SK-N-MC (cell line): Measurements from ENCODE around the gene SERPINI1.

ENCODE experiments used
- EZH2 ChIP-seq: fragments of 200-600 bp; sonication (generic); IDR thresholded peaks from one replicate; pipeline ENCODE4 v1.6.1; 2017; ENCODE audit warnings: antibody characterized with exemption
- FOXP2 ChIP-seq: optimal IDR thresholded peaks from 2 replicates; pipeline ENCODE3; 2011; ENCODE audit warnings: mild to moderate bottlenecking, moderate library complexity; ENCODE audit not compliant: insufficient read depth; ENCODE audit errors: extremely low read length, control extremely low read depth
- POLR2AphosphoS5 ChIP-seq: IDR thresholded peaks from 2 replicates; pipeline ENCODE4 v1.6.1; 2012; ENCODE audit warnings: mild to moderate bottlenecking, low read depth, low read length, borderline replicate concordance

DNA sequence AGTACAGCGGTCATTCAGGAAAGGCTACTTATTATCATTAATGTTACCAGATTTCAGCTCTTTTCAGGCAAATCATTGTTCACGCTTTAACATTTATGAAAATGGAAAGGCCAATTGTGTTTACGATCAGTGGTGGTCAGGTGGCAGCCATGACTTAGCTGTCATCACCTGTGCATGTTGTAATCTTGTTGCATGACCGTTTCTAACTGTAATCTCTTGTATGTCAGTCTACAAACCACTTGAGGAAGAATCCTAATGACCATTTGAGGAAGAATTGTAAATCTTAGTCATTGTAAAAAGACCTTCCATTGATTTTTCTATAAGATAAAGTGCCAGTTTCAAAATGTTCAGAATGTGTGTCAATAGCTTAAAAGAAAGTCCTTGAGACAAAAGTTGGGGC is 100.4 kb downstream of the SERPINI1 start:
- TF ChIP-seq POLR2AphosphoS5 (no peak), EZH2 (no peak), FOXP2 (no peak)
